Measurements from ENCODE around the gene C20orf96.

The C20orf96 gene

GRCh38 chr20:326645-327185, 36.2 kb upstream of the C20orf96 start:
- DNase-seq (ENCODE audit: insufficient read length, low spot score) (no peak), FAIRE-seq (no peak)
- TF ChIP-seq PAX5 (IDR thresholded peaks at IDR 0.05; ENCODE audit: insufficient read depth, low read length, severe bottlenecking) (no peak), SPI1 (IDR thresholded peaks at IDR 0.05; ENCODE audit: low read depth, low read length) (no peak), POLR2AphosphoS5 (IDR thresholded peaks at IDR 0.05; ENCODE audit: low read depth, low read length) (no peak), POLR2A (IDR thresholded peaks at IDR 0.05; ENCODE audit: low read depth, low read length) (no peak), POU2F2 (IDR thresholded peaks at IDR 0.05; ENCODE audit: low read depth, low read length) (no peak), TAF1 (IDR thresholded peaks at IDR 0.05; ENCODE audit: low read depth, low read length) (no peak)

GRCh38 chr20:325889-326644, 35.5 kb upstream of the C20orf96 start:
- no peak for TF ChIP-seq POLR2AphosphoS5 (IDR thresholded peaks at IDR 0.05; ENCODE audit: low read depth, low read length)
- TF ChIP-seq TAF1 (IDR thresholded peaks at IDR 0.05; ENCODE audit: low read depth, low read length): no peak
- no peak for TF ChIP-seq PAX5 (IDR thresholded peaks at IDR 0.05; ENCODE audit: insufficient read depth, low read length, severe bottlenecking)
- 0 out of 2 replicates have a peak, but pooled peaks have one; percentile 7 for TF ChIP-seq POU2F2 (IDR thresholded peaks at IDR 0.05; ENCODE audit: low read depth, low read length)
- TF ChIP-seq SPI1 (IDR thresholded peaks at IDR 0.05; ENCODE audit: low read depth, low read length): no peak
- TF ChIP-seq POLR2A (IDR thresholded peaks at IDR 0.05; ENCODE audit: low read depth, low read length): no peak
- FAIRE-seq (peak; percentile 70), DNase-seq (ENCODE audit: insufficient read length, low spot score) (no peak)

GRCh38 chr20:325045-325888, 34.7 kb upstream of the C20orf96 start, which contains the start of gene SOX12:
TSS of gene SOX12 (plus strand) at chr20:325552. CDS start at chr20:325925, 373 bp downstream.
- TF ChIP-seq POU2F2 (IDR thresholded peaks at IDR 0.05; ENCODE audit: low read depth, low read length): peak; percentile 62; the same call in 1 of the 2 replicates
- peak; percentile 43; the same call in 1 of the 2 replicates for TF ChIP-seq POLR2A (IDR thresholded peaks at IDR 0.05; ENCODE audit: low read depth, low read length)
- TF ChIP-seq SPI1 (IDR thresholded peaks at IDR 0.05; ENCODE audit: low read depth, low read length): no peak
- peak; percentile 74; the same call in 1 of the 2 replicates for TF ChIP-seq TAF1 (IDR thresholded peaks at IDR 0.05; ENCODE audit: low read depth, low read length)
- TF ChIP-seq POLR2AphosphoS5 (IDR thresholded peaks at IDR 0.05; ENCODE audit: low read depth, low read length): no peak
- DNase-seq (ENCODE audit: insufficient read length, low spot score): peak; percentile 90
- peak; percentile 92 for FAIRE-seq

- TF ChIP-seq POLR2AphosphoS5 (IDR thresholded peaks at IDR 0.05; ENCODE audit: low read depth, low read length): no peak
- TF ChIP-seq POU2F2 (IDR thresholded peaks at IDR 0.05; ENCODE audit: low read depth, low read length): peak; percentile 51; the same call in 1 of the 2 replicates
- peak; percentile 51; the same call in 1 of the 2 replicates for TF ChIP-seq POLR2A (IDR thresholded peaks at IDR 0.05; ENCODE audit: low read depth, low read length)
- FAIRE-seq: peak; percentile 100
- peak; percentile 84 for DNase-seq (ENCODE audit: insufficient read length, low spot score)
These were observed 33.9 kb upstream of the C20orf96 start for GRCh38 chr20:324177-325044.

GRCh38 chr20:316316-317068, 25.9 kb upstream of the C20orf96 start:
- TF ChIP-seq POLR2AphosphoS5 (IDR thresholded peaks at IDR 0.05; ENCODE audit: low read depth, low read length) (no peak), PAX5 (IDR thresholded peaks at IDR 0.05; ENCODE audit: insufficient read depth, low read length, severe bottlenecking) (no peak), TAF1 (IDR thresholded peaks at IDR 0.05; ENCODE audit: low read depth, low read length) (no peak), SPI1 (IDR thresholded peaks at IDR 0.05; ENCODE audit: low read depth, low read length) (no peak), POLR2A (IDR thresholded peaks at IDR 0.05; ENCODE audit: low read depth, low read length) (no peak), POU2F2 (IDR thresholded peaks at IDR 0.05; ENCODE audit: low read depth, low read length) (no peak)
- no peak for FAIRE-seq
- no peak for DNase-seq (ENCODE audit: insufficient read length, low spot score)

GRCh38 chr20:313948-314347, 23.4 kb upstream of the C20orf96 start:
- no peak for FAIRE-seq
- no peak for DNase-seq (ENCODE audit: insufficient read length, low spot score)
- TF ChIP-seq TAF1 (IDR thresholded peaks at IDR 0.05; ENCODE audit: low read depth, low read length) (no peak), POU2F2 (IDR thresholded peaks at IDR 0.05; ENCODE audit: low read depth, low read length) (no peak), POLR2A (IDR thresholded peaks at IDR 0.05; ENCODE audit: low read depth, low read length) (no peak), SPI1 (IDR thresholded peaks at IDR 0.05; ENCODE audit: low read depth, low read length) (no peak), POLR2AphosphoS5 (IDR thresholded peaks at IDR 0.05; ENCODE audit: low read depth, low read length) (no peak), PAX5 (IDR thresholded peaks at IDR 0.05; ENCODE audit: insufficient read depth, low read length, severe bottlenecking) (no peak)

GRCh38 chr20:313402-313801, 22.9 kb upstream of the C20orf96 start:
- DNase-seq (ENCODE audit: insufficient read length, low spot score) (no peak), FAIRE-seq (no peak)
- TF ChIP-seq POU2F2 (IDR thresholded peaks at IDR 0.05; ENCODE audit: low read depth, low read length): no peak
- no peak for TF ChIP-seq POLR2AphosphoS5 (IDR thresholded peaks at IDR 0.05; ENCODE audit: low read depth, low read length)
- no peak for TF ChIP-seq TAF1 (IDR thresholded peaks at IDR 0.05; ENCODE audit: low read depth, low read length)
- TF ChIP-seq PAX5 (IDR thresholded peaks at IDR 0.05; ENCODE audit: insufficient read depth, low read length, severe bottlenecking): no peak
- no peak for TF ChIP-seq SPI1 (IDR thresholded peaks at IDR 0.05; ENCODE audit: low read depth, low read length)

GRCh38 chr20:312866-313265, 22.3 kb upstream of the C20orf96 start:
- DNase-seq (ENCODE audit: insufficient read length, low spot score): no peak
- FAIRE-seq: no peak
- TF ChIP-seq POLR2AphosphoS5 (IDR thresholded peaks at IDR 0.05; ENCODE audit: low read depth, low read length) (no peak), POLR2A (IDR thresholded peaks at IDR 0.05; ENCODE audit: low read depth, low read length) (no peak), PAX5 (IDR thresholded peaks at IDR 0.05; ENCODE audit: insufficient read depth, low read length, severe bottlenecking) (no peak), SPI1 (IDR thresholded peaks at IDR 0.05; ENCODE audit: low read depth, low read length) (no peak), TAF1 (IDR thresholded peaks at IDR 0.05; ENCODE audit: low read depth, low read length) (no peak), POU2F2 (IDR thresholded peaks at IDR 0.05; ENCODE audit: low read depth, low read length) (no peak)

Measured in GM12891 (cell line).